Right lobe of liver (tissue), 4 donors: ENCODE measurements around the gene RCSD1.

ENCODE experiments used
- CTCF ChIP-seq, 4 donors: fragments of 200-600 bp in 3 of 4; fragments of 450-650 bp in 1 of 4; IDR thresholded peaks; one replicate each; pipeline versions ENCODE4 v1.5.1 to v1.8.0; 2016 to 2022; ENCODE audit warnings: antibody characterized with exemption in 4 of 4, mild to moderate bottlenecking in 2 of 4
- POLR2A ChIP-seq: fragments of 450-650 bp; IDR thresholded peaks from one replicate; pipeline ENCODE4 v1.6.1; 2017; ENCODE audit warnings: antibody characterized with exemption, mild to moderate bottlenecking
- donor health status: DM: no; HTN: no; CAD: no.
- donor health status: DM: no; HTN: no; CAD: no.
- donor health status: DM: no; HTN: yes; CAD: no.

- TF ChIP-seq POLR2A, result no peak
- TF ChIP-seq CTCF (IDR thresholded peaks at IDR 0.05), result no peak
Measured at GRCh38 chr1:167666416-167666815, 36.4 kb downstream of the RCSD1 start.
